IgD-negative memory B cell (primary cell): ENCODE measurements around the gene PDZD2. TPM values are rescaled to one million over a fixed set of nuclear protein-coding genes. Genes with fewer than 3 reads are reported as not detected.

Source experiments
- H3K27ac Mint-ChIP-seq, 3 donors: one replicate each; pipeline ENCODE4 v1.8.0; 2020 to 2022; ENCODE audit warnings: mild to moderate bottlenecking in 3 of 3, mixed read lengths in 3 of 3, moderate library complexity in 1 of 3
- H3K27me3 Mint-ChIP-seq: one replicate; pipeline ENCODE4 v1.8.0; 2021; ENCODE audit warnings: mixed read lengths
- H3K36me3 Mint-ChIP-seq: one replicate; pipeline ENCODE4 v1.8.0; 2020; ENCODE audit warnings: mild to moderate bottlenecking, mixed read lengths
- H3K4me1 Mint-ChIP-seq, 3 donors: one replicate each; pipeline ENCODE4 v1.8.0; 2020 to 2022; ENCODE audit warnings: mixed read lengths in 3 of 3, mild to moderate bottlenecking in 1 of 3
- H3K4me3 Mint-ChIP-seq, 4 donors: one replicate each; pipeline ENCODE4 v1.8.0; 2020 to 2022; ENCODE audit warnings: mild to moderate bottlenecking in 4 of 4, mixed read lengths in 4 of 4, moderate library complexity in 3 of 4
- H3K9me3 Mint-ChIP-seq, 3 donors: one replicate each; pipeline ENCODE4 v1.8.0; 2020 to 2021; ENCODE audit warnings: mixed read lengths in 3 of 3, mild to moderate bottlenecking in 1 of 3
- polyA plus RNA-seq: library from polyadenylated mRNA; unstranded; fragments of 300-500 nt; fragmentation: Illumina TruSeq; gene quantifications from one replicate; pipeline ENCODE4 v1.2.3, GENCODE V29; 2021

PDZD2 gene
- polyA plus RNA-seq, 1 donor from 2014 or later = 0.16 TPM

GRCh38 chr5:31850981-31851689, 212.2 kb downstream of the PDZD2 start:
- Mint-ChIP-seq H3K27ac (no peak overlapping the region), H3K27me3 (peaks cover 27% of the 10 kb centered on the region), H3K4me3 (no peak overlapping the region), H3K36me3 (no peaks in the 10 kb centered on the region), H3K4me1 (peaks cover 0 to 11% (median 8%) of the 10 kb centered on the region in 3 donors), H3K9me3 (no peaks in the 10 kb centered on the region)

GRCh38 chr5:31853398-31854135, 214.6 kb downstream of the PDZD2 start:
- Mint-ChIP-seq H3K27ac (no peak overlapping the region), H3K36me3 (no peaks in the 10 kb centered on the region), H3K4me1 (peaks cover 0 to 11% (median 8%) of the 10 kb centered on the region in 3 donors), H3K9me3 (peaks cover 0 to under 1% (median 0%) of the 10 kb centered on the region in 3 donors), H3K4me3 (no peak overlapping the region), H3K27me3 (peaks cover 38% of the 10 kb centered on the region)

- Mint-ChIP-seq H3K36me3 (peaks cover 3% of the 10 kb centered on the region), H3K4me3 (peak overlapping the region in 2 of 4 donors; percentile 57 to 84), H3K9me3 (peaks cover 4 to 6% (median 6%) of the 10 kb centered on the region in 3 donors), H3K27ac (peak overlapping the region in 1 of 3 donors; percentile 10), H3K27me3 (peaks cover 38% of the 10 kb centered on the region), H3K4me1 (peaks cover 0 to 11% (median 8%) of the 10 kb centered on the region in 3 donors)
Measured at GRCh38 chr5:31854181-31855133, 215.5 kb downstream of the PDZD2 start.

- H3K27ac Mint-ChIP-seq = peak overlapping the region in 1 of 3 donors; percentile 10
- peak overlapping the region in 2 of 4 donors; percentile 6 to 53 for H3K4me3 Mint-ChIP-seq
- peaks cover 0 to 11% (median 8%) of the 10 kb centered on the region in 3 donors for H3K4me1 Mint-ChIP-seq
- H3K36me3 Mint-ChIP-seq = peaks cover 3% of the 10 kb centered on the region
- H3K27me3 Mint-ChIP-seq = peaks cover 38% of the 10 kb centered on the region
- H3K9me3 Mint-ChIP-seq = peaks cover 6 to 15% (median 10%) of the 10 kb centered on the region in 3 donors
Measured at GRCh38 chr5:31855134-31856040, 216.5 kb downstream of the PDZD2 start.

GRCh38 chr5:31859096-31859495, 220.2 kb downstream of the PDZD2 start:
- Mint-ChIP-seq H3K9me3 (peaks cover 10 to 20% (median 13%) of the 10 kb centered on the region in 3 donors), H3K36me3 (peaks cover 3% of the 10 kb centered on the region), H3K27me3 (peaks cover 26% of the 10 kb centered on the region), H3K4me3 (no peak overlapping the region), H3K27ac (no peak overlapping the region), H3K4me1 (peaks cover 0 to 10% (median 5%) of the 10 kb centered on the region in 3 donors)

GRCh38 chr5:31860278-31860677, 221.3 kb downstream of the PDZD2 start:
- Mint-ChIP-seq H3K9me3 (peaks cover 10 to 20% (median 13%) of the 10 kb centered on the region in 3 donors), H3K27me3 (peaks cover 19% of the 10 kb centered on the region), H3K4me1 (peaks cover 0 to 5% (median 0%) of the 10 kb centered on the region in 3 donors), H3K36me3 (peaks cover 5% of the 10 kb centered on the region), H3K27ac (peak overlapping the region in 1 of 3 donors; percentile 59), H3K4me3 (no peak overlapping the region)

- H3K4me3 Mint-ChIP-seq = no peak overlapping the region
- H3K27me3 Mint-ChIP-seq = peaks cover 13% of the 10 kb centered on the region
- H3K4me1 Mint-ChIP-seq = peaks cover 0 to 1% (median 0%) of the 10 kb centered on the region in 3 donors
Measured at GRCh38 chr5:31860726-31861433, 221.9 kb downstream of the PDZD2 start.

GRCh38 chr5:31861601-31862000, 222.7 kb downstream of the PDZD2 start:
- peaks cover 10 to 20% (median 13%) of the 10 kb centered on the region in 3 donors for H3K9me3 Mint-ChIP-seq
- no peak overlapping the region for H3K27ac Mint-ChIP-seq
- H3K27me3 Mint-ChIP-seq = peaks cover 13% of the 10 kb centered on the region
- peaks cover 5% of the 10 kb centered on the region for H3K36me3 Mint-ChIP-seq
- peaks cover 0 to 1% (median 0%) of the 10 kb centered on the region in 3 donors for H3K4me1 Mint-ChIP-seq
- no peak overlapping the region for H3K4me3 Mint-ChIP-seq

More at GRCh38 chr5:31860726-31861433, 221.9 kb downstream of the PDZD2 start:
- Mint-ChIP-seq H3K9me3 (peaks cover 10 to 20% (median 13%) of the 10 kb centered on the region in 3 donors), H3K27ac (peak overlapping the region in 1 of 3 donors; percentile 59), H3K36me3 (peaks cover 5% of the 10 kb centered on the region)

- Mint-ChIP-seq H3K27me3 (peaks cover 11% of the 10 kb centered on the region), H3K36me3 (peaks cover 5% of the 10 kb centered on the region), H3K9me3 (peaks cover 9 to 18% (median 11%) of the 10 kb centered on the region in 3 donors), H3K27ac (peak overlapping the region in 1 of 3 donors; percentile 17), H3K4me1 (peaks cover 0 to 1% (median 0%) of the 10 kb centered on the region in 3 donors), H3K4me3 (no peak overlapping the region)
Measured at GRCh38 chr5:31863991-31864411, 225.1 kb downstream of the PDZD2 start.

GRCh38 chr5:31866166-31866565, 227.2 kb downstream of the PDZD2 start:
- Mint-ChIP-seq H3K4me3 (no peak overlapping the region), H3K27ac (peak overlapping the region in 1 of 3 donors; percentile 39), H3K4me1 (peaks cover 0 to 1% (median 0%) of the 10 kb centered on the region in 3 donors), H3K36me3 (peaks cover 1% of the 10 kb centered on the region), H3K9me3 (peaks cover 0 to 2% (median 0%) of the 10 kb centered on the region in 3 donors), H3K27me3 (peaks cover 11% of the 10 kb centered on the region)

GRCh38 chr5:31867219-31867618, 228.3 kb downstream of the PDZD2 start:
- H3K4me1 Mint-ChIP-seq = peaks cover 0 to 1% (median 0%) of the 10 kb centered on the region in 3 donors
- H3K4me3 Mint-ChIP-seq = no peak overlapping the region
- peaks cover 1% of the 10 kb centered on the region for H3K36me3 Mint-ChIP-seq
- no peak overlapping the region for H3K27ac Mint-ChIP-seq
- peaks cover 11% of the 10 kb centered on the region for H3K27me3 Mint-ChIP-seq
- H3K9me3 Mint-ChIP-seq = peaks cover 0 to 2% (median 0%) of the 10 kb centered on the region in 3 donors

- H3K36me3 Mint-ChIP-seq = no peaks in the 10 kb centered on the region
- H3K4me3 Mint-ChIP-seq = no peak overlapping the region
- peaks cover 0 to 3% (median 0%) of the 10 kb centered on the region in 3 donors for H3K9me3 Mint-ChIP-seq
- H3K27ac Mint-ChIP-seq = no peak overlapping the region
- no peaks in the 10 kb centered on the region for H3K27me3 Mint-ChIP-seq
- no peaks in the 10 kb centered on the region for H3K4me1 Mint-ChIP-seq
Measured at GRCh38 chr5:31880449-31880848, 241.5 kb downstream of the PDZD2 start.

GRCh38 chr5:31884896-31885295, 246.0 kb downstream of the PDZD2 start:
- no peaks in the 10 kb centered on the region for H3K36me3 Mint-ChIP-seq
- H3K9me3 Mint-ChIP-seq = peaks cover 0 to 1% (median 0%) of the 10 kb centered on the region in 3 donors

More at GRCh38 chr5:31884896-31885295, 246.0 kb downstream of the PDZD2 start:
- no peak overlapping the region for H3K4me3 Mint-ChIP-seq
- H3K27me3 Mint-ChIP-seq = peaks cover 2% of the 10 kb centered on the region
- H3K27ac Mint-ChIP-seq = no peak overlapping the region
- no peaks in the 10 kb centered on the region for H3K4me1 Mint-ChIP-seq
